Heart left ventricle (tissue), 16 donors: ENCODE measurements around the gene STXBP2. TPM values are rescaled to one million over a fixed set of nuclear protein-coding genes. Genes with fewer than 3 reads are reported as not detected.
A peak's percentile ranks its signal among the peaks of the same experiment; 100 is the strongest.

Source experiments
- ATAC-seq, 4 donors: fragments of 200-7000 bp; cut with Tn5 transposase; one replicate each; pipeline ENCODE4 v1.9.1; 2020 to 2022; ENCODE audit warnings: moderate library complexity in 4 of 4, mild to moderate bottlenecking in 3 of 4, moderate number of reproducible peaks in 1 of 4
- DNase-seq, 5 donors: peaks; one replicate each; pipeline ENCODE4 v3.0.0-alpha.2; 2020
- H3K27ac ChIP-seq, 12 donors: fragments of 200-600 bp; sonication (generic) in 4 of 12; one replicate each; pipeline versions ENCODE4 v1.5.0 to v1.8.0; 2016 to 2022; ENCODE audit warnings: mild to moderate bottlenecking in 2 of 12
- H3K27me3 ChIP-seq, 9 donors: fragments of 200-600 bp; sonication (generic) in 2 of 9; one replicate each; pipeline versions ENCODE4 v1.5.1 to v1.8.0; 2016 to 2022; ENCODE audit warnings: mild to moderate bottlenecking in 3 of 9
- H3K36me3 ChIP-seq, 9 donors: fragments of 200-600 bp; sonication (generic) in 2 of 9; one replicate each; pipeline versions ENCODE4 v1.5.0 to v1.8.0; 2018 to 2022; ENCODE audit warnings: mild to moderate bottlenecking in 2 of 9
- H3K4me1 ChIP-seq, 12 donors: fragments of 200-600 bp; sonication (generic) in 4 of 12; one replicate each; pipeline versions ENCODE4 v1.5.0 to v1.8.0; 2016 to 2022; ENCODE audit warnings: mild to moderate bottlenecking in 3 of 12
- H3K4me3 ChIP-seq, 12 donors: fragments of 200-600 bp; sonication (generic) in 4 of 12; one replicate each; pipeline versions ENCODE4 v1.5.0 to v1.8.0; 2017 to 2022; ENCODE audit warnings: mild to moderate bottlenecking in 9 of 12, moderate library complexity in 4 of 12
- H3K9me3 ChIP-seq, 12 donors: fragments of 200-600 bp; sonication (generic) in 4 of 12; one replicate each; pipeline versions ENCODE4 v1.5.0 to v1.8.0; 2016 to 2022; ENCODE audit warnings: mild to moderate bottlenecking in 1 of 12
- POLR2A ChIP-seq, 2 donors: fragments of 450-650 bp; IDR thresholded peaks; one replicate each; pipeline ENCODE4 v1.6.1; 2017; ENCODE audit warnings: antibody characterized with exemption in 2 of 2, mild to moderate bottlenecking in 2 of 2, moderate library complexity in 2 of 2
- WGBS, 4 donors: extraction: QIAGEN DNeasy Blood & Tissue Kit in 2 of 4; methylation state at CpG; one replicate each; pipeline versions ENCODE4 v1.1.5 to v1.1.7; 2013 to 2018; 5-methylcytosine and 5-hydroxymethylcytosine counted together
- intact Hi-C, 10 donors: fragments of 100-400 bp; cut with DNase I; formaldehyde crosslinking; loops; one replicate each; pipeline versions ENCODE4 v1.11.1 to v1.14.2; 2022
- polyA plus RNA-seq, 2 donors: library from polyadenylated mRNA; stranded (reverse); fragments of 200-250 nt; gene quantifications; one replicate each; pipeline ENCODE4 v1.2.3, GENCODE V29; 2013
- total RNA-seq, 9 donors: library from RNA; depleted of rRNA in 2 of 9; stranded (reverse); fragments of >200 nt in 2 of 9; fragmentation: NEBNext Ultra II Directional in 3 of 9; extraction: Animal tissue kit (Norgen Biotek cat#: 25700) in 3 of 9; gene quantifications; one replicate each; pipeline versions ENCODE4 v1.1.0 to v1.2.4, GENCODE V29; 2016 to 2023
- TF ChIP-seq, protein P1 (sequence below), 12 donors: fragments of 200-600 bp; sonication (generic) in 4 of 12; IDR thresholded peaks; one replicate each; pipeline versions ENCODE4 v1.5.0 to v1.8.0; 2018 to 2022; ENCODE audit warnings: antibody characterized with exemption in 12 of 12, mild to moderate bottlenecking in 5 of 12
- donor health status: ischemic (EF 13 %, LVEDD 7.1; RV severe dilation, severe dysfunction).
- donor health status: healthy with polysubstance abuse.
- donor health status: DM: no; HTN: yes; CAD: no.
- donor health status: DM: no; HTN: no; CAD: no.
- donor health status: ischemic (EF 25% LVEDD 6.9; RV normal size, moderate dysfunction).
- donor health status: ischemic (EF 25% LVEDD 5.7; RV mildly dilated, moderate dysfunction).
- donor health status: healthy.
- donor health status: DM: yes; HTN: yes; CAD: no.
- donor health status: ischemic (EF 35%, LVEDD 5.7; RV mildly dilated, moderate dysfunction).
- donor health status: nonischemic (EF 11% LVEDD 7.7; RV severe dilation, severe dysfunction).
- donor health status: DM: yes; HTN: yes; CAD: no.
- donor health status: PGD.
- donor health status: ischemic (EF 29% LVEDD 5.4; RV normal size, mild dysfunction).
- donor health status: nonischemic (EF 23%, LVEDD 6.1; RV moderate dilation, normal function).

STXBP2 gene
- total and polyA plus RNA-seq, 11 donors = 1.2 to 46.7 (median 4.7) TPM

DNA sequence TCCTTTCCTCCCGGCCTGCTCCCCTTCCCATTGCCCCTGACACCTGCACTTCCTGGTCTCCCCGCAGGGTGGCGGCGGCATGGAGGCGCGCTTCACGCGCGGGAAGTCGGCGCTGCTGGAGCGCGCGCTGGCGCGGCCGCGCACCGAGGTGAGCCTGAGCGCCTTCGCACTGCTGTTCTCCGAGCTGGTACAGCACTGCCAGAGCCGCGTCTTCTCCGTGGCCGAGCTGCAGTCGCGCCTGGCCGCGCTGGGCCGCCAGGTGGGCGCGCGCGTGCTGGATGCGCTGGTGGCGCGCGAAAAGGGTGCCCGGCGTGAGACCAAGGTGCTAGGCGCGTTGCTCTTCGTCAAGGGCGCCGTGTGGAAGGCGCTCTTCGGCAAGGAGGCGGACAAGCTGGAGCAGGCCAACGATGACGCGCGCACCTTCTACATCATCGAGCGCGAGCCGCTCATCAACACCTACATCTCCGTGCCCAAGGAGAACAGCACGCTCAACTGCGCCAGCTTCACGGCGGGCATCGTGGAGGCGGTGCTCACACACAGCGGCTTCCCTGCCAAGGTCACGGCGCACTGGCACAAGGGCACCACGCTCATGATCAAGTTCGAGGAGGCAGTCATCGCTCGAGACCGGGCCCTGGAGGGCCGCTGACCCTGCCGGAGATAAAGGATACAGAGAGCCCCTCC is 45.4 kb downstream of the STXBP2 start:
- Histone ChIP-seq H3K27ac (peak overlapping the region in 3 of 12 donors; percentile 86 to 93 (median 86)), H3K4me3 (peak overlapping the region in 10 of 12 donors; percentile 71 to 100 (median 96)), H3K4me1 (peaks cover 0 to 23% (median 8%) of the 10 kb centered on the region in 12 donors), H3K36me3 (peaks cover 0 to 35% (median 26%) of the 10 kb centered on the region in 9 donors), H3K27me3 (peaks cover 0 to 26% (median 0%) of the 10 kb centered on the region in 9 donors), H3K9me3 (no peaks in the 10 kb centered on the region)
- TF ChIP-seq, protein P1, sequence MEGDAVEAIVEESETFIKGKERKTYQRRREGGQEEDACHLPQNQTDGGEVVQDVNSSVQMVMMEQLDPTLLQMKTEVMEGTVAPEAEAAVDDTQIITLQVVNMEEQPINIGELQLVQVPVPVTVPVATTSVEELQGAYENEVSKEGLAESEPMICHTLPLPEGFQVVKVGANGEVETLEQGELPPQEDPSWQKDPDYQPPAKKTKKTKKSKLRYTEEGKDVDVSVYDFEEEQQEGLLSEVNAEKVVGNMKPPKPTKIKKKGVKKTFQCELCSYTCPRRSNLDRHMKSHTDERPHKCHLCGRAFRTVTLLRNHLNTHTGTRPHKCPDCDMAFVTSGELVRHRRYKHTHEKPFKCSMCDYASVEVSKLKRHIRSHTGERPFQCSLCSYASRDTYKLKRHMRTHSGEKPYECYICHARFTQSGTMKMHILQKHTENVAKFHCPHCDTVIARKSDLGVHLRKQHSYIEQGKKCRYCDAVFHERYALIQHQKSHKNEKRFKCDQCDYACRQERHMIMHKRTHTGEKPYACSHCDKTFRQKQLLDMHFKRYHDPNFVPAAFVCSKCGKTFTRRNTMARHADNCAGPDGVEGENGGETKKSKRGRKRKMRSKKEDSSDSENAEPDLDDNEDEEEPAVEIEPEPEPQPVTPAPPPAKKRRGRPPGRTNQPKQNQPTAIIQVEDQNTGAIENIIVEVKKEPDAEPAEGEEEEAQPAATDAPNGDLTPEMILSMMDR (IDR thresholded peaks at IDR 0.05) = peak in 2 of 12 donors; percentile 0 to 5
- no peak for TF ChIP-seq POLR2A (IDR thresholded peaks at IDR 0.05)
- intact Hi-C loops = loop anchor here in 7 of 10 donors (5.0 to 10.0 kb wide), 7 partner anchors 112 to 578 kb away; partner anchors contain the start of gene MAP2K7 (in 1 of the 7)
- WGBS, 4 donors = 78 to 81% (median 79%) methylated on average over 72 to 74 of the region's 74 CpGs
- DNase-seq (no peak), ATAC-seq (no peak)

DNA sequence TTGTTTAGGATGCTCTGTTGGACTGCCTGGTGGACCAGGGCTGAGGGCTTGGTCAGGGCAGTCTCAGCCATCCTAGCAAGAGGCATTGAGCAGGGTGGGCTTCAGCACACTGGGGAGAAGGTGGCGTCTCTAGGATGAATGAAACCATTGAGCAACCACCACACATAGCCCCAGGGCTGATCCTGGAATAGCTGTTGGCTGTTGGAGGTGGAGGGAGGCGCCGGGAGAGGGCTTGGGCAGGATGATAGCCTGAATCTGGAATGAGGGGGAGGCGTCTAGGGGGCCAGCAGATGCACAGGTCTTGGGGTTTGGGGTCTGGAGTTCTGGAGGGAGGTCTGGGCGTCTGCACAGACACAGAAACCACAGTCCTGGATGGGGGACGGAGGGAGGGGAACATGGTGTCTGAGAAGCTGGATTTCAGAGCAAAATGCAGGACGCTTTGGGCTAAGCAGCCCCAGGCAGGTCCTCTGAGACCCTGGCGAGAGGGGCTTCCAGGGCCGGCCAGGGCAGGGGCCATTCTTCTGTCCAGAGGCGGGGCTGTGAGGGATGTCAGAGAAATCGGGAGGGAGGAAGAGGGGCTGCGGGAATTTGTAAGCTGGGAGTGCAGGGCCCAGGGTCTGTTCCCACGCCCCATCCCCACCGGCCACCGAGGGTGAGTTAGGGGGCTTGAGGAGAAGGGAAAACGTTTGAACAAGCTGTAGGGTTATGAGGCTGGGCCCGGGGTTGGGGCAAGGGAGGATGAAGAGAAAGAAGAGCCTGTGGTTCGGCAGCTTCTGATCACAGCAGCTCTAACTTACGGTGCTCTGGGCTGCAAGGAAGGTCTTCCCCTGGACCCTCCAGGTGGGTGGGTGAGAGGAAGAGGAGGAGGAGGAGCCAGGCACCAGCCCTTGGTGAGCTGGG is 48.9 kb downstream of the STXBP2 start:
- intact Hi-C loops = loop anchor here in 5 of 10 donors (10.0 kb wide), 4 partner anchors 109 to 581 kb away; no protein-coding TSS in a partner anchor
- TF ChIP-seq, protein P1 (IDR thresholded peaks at IDR 0.05) = no peak
- TF ChIP-seq POLR2A (IDR thresholded peaks at IDR 0.05) = no peak

DNA sequence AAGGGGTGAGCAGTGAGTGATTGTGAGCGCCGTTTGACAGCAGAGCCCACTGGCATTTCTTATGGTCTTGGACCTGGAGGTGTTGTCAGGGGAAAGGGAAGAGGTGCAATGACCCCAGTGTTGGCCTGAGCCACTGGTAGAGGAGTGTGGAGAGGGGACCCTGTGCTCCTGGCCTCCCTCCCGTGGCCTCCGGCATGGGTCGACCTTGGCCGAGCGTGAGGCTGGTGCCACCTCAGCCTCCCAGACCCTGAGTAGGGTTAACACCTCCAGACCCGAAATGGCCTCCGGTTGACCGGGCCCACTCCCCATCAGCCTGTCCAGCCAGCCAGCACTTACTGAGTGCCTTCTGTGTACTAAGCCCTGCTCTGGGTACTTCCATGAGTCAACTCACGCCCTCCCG is 50.3 kb downstream of the STXBP2 start:
- WGBS, 4 donors = 82 to 86% (median 85%) methylated on average over 12 of the region's 12 CpGs
- no peak for TF ChIP-seq POLR2A (IDR thresholded peaks at IDR 0.05)
- TF ChIP-seq, protein P1 (IDR thresholded peaks at IDR 0.05) = no peak
- Histone ChIP-seq H3K4me3 (no peak overlapping the region), H3K9me3 (no peaks in the 10 kb centered on the region), H3K4me1 (peaks cover 0 to 4% (median under 1%) of the 10 kb centered on the region in 12 donors), H3K36me3 (peaks cover 0 to 33% (median 26%) of the 10 kb centered on the region in 9 donors), H3K27me3 (peaks cover 0 to 23% (median 0%) of the 10 kb centered on the region in 9 donors), H3K27ac (no peak overlapping the region)
- intact Hi-C loops = loop anchor here in 5 of 10 donors (10.0 kb wide), 4 partner anchors 108 to 582 kb away; no protein-coding TSS in a partner anchor
- ATAC-seq (peak in 1 of 4 donors; percentile 21), DNase-seq (no peak)

More for the DNA sequence above, 48.9 kb downstream of the STXBP2 start:
- Histone ChIP-seq H3K4me3 (no peak overlapping the region), H3K36me3 (peaks cover 0 to 35% (median 26%) of the 10 kb centered on the region in 9 donors), H3K27me3 (peaks cover 0 to 20% (median 0%) of the 10 kb centered on the region in 9 donors), H3K27ac (no peak overlapping the region), H3K4me1 (peaks cover 0 to 13% (median 6%) of the 10 kb centered on the region in 12 donors), H3K9me3 (no peaks in the 10 kb centered on the region)
- no peak for DNase-seq
- WGBS, 4 donors = 37 to 50% (median 42%) methylated on average over 19 of the region's 19 CpGs
- ATAC-seq = no peak
